ENCODE data around the gene ATP8B3.
A peak's percentile ranks its signal among the peaks of the same experiment; 100 is the strongest.
"Not testable (repeated sequence)": the region's sequence is repeated elsewhere in the genome, so short reads cannot be mapped to it uniquely, and the experiment has no call there.

Gene ATP8B3

DNA sequence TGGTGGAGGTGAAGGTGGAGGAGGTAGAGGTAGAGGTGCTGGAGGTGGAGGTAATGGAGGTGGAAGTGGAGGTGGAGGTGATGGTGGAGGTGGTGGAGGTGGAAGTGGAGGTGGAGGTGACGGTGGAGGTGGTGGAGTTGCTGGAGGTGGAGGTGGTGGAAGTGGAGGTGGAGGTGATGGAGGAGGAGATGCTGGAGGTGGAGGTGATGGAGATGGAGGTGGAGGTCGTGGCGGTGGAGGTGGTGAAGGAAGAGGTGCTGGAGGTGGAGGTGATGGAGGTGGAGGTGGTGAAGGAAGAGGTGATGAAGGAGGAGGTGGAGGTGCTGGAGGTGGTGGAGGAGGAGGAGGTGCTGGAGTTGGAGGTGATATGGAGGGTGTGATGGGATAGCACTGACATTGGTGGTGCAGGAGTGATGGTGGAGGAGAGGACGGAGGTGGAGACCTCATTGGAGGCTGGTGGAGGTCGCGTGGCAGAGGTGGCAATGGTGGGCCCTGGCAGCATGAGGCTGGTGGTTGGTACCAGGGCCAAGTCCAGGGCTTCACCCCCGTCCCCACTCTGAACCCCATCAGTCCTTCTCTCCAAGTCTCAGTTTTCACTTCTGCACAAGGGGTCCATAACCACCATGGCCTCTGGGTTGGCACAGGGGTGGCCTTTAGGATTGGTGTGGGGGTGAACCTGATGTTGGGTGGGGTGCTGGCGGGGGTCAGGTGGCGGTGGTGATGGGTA is 43.0 kb downstream of the ATP8B3 start:
- DNase-seq, result no peak

DNA sequence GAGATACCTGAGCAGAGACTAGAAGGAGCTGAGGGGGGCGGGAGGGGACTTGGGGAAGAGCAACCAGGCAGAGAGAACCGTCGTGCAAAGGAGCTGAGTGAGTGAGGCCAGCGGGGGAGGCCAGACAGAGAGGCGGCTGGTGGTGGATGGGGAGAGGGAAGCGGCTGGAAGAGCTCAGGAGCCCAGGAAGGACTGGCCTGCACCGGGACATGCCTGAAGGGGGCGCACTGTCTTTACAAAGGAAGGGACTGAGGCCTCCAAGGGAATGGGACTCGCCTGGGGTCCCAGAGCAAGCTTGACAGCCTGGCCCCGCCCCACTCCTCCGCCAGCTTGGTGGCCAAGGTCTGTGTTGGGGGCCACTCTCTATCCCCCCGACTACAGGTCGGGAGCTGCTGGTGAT is 43.8 kb downstream of the ATP8B3 start:
- no peak for DNase-seq

DNA sequence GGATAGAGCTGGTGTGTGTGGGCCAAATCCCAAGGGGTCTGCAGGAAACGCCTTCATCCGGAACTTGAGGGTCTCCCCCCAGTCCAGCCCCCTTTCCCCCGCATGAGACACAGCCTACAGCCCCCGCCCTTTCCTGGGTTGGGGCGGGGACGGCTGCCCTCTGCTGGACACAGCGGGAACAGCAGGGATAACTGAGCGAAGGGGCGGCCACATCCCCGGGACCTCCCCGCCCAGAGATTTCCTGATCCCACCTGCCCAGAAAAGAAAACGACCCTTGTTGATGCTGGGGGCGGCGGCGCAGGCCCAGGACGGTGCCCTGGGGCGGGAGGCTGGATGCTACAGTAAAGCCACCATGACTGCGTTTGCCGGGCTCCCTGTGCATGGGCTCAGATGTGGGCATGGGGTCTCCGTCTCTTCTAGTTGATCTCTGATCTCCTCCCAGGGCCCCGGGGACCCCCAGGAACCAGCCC is 44.6 kb downstream of the ATP8B3 start:
- DNase-seq, result peak; percentile 1

DNA sequence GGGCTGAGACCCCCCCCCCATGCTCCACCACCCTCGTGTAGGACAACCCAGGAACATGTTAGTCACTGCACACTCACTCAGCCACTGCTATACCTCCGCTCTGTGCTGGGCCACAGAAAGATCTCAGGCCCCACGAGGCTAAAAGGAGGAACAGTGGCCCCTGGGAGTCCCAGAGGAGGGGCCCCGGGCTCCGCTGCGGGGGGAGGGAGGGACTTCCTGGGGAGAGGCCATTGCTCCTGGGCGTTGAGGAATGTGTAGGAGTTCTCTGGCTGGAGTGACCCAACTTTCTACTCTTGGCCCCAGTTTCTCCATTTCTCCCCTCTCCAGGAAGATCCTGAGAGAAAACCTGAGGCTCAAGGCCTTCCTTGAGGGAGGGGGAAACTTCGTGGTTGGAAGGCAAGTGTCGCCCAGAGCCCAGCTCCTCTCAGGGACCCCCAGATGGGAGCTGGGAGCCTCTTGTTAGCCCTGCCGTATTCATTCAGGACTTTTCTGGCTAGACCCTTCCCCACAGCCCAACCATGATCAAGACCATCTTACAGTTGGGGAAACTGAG is 45.2 kb downstream of the ATP8B3 start:
- DNase-seq, result no peak

DNA sequence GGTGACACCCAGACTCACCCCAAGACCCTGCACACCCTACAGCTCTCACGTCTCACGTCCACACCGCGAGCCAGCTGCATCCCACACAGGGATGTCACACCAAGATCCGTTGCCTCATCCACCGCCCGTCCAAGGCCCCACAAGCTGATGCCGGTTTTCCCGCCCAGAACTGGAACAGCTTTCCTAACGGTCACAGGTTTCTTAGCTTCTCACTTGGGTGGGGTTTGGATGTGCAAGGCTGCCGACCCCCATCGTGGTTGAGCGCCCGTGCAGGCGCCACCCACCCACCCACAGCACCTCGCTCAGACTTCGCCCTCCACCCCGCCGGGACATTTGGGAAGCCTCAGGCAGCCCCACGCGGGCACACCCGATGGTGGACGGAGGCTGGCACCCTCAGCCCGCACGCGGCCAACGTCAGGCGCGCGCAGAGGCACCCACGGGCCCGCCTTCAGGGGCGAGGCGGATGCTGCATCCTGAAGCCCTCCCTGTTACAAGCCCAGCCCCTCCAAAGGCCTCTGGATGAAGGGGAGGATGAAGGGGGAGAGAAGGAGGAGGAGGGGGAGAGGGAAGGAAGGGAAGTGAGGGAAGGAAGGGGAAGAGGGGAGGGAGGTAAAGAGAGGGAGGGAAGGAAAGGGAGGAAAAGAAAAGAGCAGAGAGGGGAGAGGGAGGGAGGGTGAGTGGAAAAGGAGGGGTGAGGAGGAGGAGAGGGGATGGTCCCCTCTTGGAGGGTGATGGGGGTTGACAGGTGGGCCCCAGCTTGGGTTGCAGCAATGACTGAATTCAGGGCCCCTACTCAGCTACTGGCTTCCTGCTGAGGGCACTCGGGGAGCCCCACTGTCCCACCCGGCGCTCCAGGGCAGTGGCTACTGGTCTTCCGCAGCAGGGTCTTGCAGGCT is 45.9 kb downstream of the ATP8B3 start:
- DNase-seq, result no peak

DNA sequence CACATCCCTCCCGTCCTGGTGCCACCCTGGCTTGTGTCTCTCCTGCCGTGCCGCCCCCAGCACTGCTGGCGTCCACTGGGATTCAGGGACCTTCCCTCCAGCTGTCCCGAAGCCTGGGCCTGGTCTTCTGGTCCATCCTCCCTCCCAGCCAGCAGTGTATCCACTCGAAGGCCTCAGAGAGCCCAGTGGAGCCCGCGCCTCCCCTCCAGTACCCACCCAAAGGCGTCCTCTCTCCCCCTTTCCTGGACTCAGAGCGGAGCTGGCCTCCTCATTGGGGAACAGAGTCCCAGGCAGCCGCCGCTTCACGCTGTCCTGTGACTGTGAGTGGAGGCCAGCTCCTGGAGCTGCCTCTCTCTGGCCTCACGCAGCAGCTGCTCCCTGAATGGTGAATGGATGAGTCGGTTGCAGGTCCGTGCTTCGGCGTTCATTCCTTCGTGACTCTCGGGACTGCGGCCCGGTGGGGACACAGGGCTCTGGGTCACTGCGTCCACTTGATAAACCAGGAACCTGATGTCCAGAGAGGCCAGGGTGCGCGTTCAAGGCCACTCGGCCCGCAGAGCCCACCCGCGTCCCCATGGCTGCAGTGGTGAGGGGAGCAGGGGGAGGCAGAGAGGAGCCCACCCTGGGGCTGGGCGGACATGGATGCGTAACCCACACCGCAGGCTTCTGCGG is 46.7 kb downstream of the ATP8B3 start:
- DNase-seq, result no peak

DNA sequence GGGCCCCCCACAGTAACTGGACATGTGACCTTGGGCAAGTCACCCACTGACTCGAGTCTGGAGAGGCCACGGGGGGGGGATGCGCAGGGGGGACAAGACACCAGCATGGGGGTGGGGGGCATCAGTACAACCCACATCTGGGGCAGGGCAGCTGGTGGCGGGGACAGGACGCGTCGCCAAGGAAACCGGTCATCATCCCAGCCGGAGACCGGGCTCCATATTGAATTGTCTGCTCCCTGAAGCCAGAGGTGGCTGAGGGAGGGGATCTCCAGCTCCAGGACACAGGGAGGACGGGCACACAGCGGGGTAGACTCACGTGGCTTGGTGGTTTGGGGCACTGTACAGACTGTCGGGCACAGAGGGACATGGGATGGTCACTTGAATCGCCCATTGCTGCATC is 47.3 kb downstream of the ATP8B3 start:
- DNase-seq, result no peak

DNA sequence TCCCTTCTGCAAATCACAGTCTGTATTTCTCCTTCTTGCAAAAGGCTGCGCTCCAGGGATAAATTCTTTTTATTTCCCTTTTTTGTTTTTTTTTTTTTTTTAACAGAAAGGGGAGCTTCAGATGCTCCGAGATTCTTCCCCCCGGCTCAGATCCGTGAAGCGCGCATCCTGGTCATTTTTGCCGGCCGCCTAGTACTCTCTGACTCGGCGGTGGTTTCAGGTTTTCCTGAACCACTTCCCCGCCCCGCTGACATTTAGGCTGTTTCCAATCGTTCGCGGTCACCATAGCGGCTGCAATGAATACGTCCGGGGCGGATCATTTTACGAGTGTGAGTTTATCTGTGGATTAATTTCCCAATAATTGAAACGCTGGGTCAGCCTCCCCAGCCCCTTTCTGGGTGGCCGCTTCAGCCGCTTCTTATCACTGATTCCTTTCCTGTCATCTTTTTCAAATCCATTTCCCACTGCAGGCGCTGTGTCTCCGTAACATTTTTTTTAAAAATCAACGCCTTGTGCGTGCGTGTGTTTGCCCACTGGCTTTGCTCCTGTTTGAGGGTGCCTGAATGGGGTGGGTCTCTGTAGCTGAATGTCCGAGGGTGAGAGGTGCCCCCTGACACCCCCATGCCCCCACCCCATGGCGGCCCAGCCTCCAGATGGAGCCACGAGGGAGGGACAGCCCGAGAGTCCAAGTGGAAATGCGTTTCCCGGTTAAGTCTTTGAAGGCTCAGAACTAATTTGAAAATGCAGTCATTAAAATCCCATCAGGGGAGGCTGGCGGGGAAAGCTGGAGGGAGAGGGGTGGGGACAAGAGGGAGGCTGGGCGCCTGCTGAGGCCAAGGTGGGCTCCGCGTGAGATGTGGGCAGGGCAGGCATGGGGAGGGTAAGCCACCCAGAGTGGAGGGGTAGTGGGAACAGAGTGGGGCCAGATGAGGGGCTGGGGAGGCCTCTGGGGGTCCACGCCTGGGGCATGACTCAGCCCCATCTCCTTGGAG is 48.1 kb downstream of the ATP8B3 start:
- DNase-seq, result no peak

DNA sequence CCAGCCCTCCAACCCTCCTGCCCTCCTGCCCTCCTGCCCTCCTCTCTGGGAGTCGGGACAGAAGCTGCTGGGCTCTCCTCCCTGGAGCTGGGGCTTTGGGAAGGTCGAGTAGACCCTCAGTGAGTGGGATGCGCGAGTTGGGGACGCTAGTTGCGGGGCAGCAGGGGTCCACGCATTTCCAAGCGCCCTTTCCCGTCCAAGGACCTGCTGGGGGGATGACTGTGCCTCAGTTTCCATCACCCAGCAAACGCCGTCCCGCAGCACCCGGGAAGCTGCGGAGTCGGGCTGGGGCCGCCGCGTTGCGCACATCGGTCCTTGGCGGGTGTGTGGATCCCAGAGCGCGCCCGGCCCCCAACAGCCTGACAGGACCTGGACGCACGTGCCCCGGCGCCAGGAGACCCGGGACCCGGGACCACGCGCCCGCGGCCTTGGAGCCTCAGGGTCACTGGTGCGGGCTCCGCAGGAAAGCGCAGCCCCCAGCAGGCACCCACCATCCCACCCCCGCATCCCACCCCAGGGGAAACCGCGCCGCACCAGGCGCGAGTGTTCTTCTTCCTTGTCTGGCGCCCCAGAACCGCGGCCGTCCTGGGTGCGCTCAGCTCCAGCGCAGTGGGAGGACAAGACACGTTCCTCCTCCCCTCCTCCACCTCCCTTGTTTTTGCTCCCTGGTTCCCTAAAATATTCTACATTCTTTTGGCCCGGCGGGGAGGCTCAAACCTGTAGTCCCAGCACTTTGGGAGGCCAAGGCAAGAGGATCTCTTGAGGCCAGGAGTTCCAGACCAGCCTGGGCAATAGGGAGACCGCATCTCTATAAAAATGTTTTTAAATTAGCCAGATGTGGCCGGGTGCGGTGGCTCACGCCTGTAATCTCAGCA is 49.6 kb downstream of the ATP8B3 start:
- DNase-seq, result no peak

DNA sequence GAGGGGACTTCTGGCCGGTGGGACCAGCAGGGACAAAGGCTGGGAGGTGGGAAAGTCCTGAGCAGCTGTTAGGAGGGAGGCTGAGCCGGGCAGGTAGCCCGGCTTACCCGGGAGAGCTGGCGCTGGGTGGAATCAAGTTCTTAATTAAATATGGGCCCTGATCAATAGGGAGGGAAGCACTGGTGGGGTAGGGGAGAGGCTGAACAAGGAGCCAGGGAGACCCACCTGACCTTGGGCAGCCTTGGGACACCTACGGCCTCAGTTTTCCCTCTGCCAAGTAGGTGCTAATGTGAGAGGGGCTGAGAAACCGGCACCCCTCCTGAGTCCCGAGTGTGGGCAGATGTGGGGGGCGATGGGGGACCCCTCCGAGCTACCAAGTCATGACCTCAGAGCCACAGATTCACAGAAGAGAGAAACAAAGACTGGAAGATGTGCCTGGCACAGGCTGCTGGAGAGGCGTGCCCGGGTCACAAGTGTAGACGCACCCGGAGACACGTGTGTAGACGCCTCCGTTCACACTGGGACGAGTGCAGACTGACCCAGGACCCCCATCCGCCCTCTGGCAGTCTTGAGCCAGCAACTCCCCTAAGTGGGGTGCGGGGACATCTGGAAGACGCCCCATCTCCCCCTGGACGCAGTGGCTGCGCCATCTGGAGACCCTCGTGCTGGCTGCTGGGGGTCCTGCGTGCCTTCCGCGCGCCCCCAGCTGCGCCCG is 50.4 kb downstream of the ATP8B3 start:
- DNase-seq, result no peak

DNA sequence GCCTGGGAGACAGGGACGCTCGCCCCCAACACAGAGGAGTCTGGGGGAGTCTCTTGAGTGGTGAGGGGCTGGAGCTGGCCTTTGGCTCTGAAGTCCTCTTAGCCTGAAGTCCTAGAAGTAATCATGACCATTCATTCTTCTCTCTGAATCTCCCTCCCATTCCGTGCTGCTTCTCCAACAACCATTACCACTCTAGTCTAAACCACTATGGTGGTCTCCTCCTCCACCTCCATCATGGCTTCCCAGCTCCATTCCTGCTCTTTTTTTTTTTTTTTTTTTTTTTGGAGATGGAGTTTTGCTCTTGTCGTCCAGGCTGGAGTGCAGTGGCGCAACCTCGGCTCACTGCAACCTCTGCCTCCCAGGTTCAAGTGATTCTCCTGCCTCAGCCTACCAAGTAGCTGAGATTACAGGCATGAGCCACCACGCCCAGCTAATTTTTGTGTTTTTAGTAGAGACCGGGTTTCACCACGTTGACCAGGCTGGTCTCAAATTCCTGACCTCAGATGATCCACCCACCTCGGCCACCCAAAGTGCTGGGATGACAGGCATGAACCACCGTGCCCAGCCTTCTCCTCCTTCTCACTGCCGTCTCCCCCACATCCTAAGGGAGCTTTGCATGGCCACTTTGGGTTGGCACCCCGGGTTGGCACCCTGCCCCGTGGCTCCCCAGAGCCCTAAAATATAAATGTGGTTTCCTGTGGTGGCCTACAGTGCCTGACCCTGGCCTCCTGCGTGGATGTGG is 51.1 kb downstream of the ATP8B3 start:
- not testable (repeated sequence) for DNase-seq

DNA sequence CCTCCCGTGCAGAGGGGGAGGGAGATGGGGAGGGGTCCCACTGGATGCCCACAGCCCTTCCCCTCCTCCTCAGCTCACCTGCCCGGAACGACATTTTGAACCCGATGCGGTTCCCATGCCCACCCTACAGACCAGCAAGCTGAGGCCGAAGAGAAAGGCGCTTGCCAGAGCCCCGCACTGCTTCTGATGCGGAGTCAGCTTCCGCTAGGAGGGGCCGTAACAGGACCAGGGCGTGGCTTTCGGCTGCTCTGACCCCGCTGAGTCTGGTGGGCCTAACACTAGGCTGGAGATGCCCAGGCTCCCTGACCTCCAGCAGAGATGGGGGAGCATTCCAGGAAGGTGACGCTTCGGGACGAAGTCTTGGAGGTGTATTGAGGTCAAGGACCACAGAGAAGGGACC is 52.1 kb downstream of the ATP8B3 start:
- no peak for DNase-seq

DNA sequence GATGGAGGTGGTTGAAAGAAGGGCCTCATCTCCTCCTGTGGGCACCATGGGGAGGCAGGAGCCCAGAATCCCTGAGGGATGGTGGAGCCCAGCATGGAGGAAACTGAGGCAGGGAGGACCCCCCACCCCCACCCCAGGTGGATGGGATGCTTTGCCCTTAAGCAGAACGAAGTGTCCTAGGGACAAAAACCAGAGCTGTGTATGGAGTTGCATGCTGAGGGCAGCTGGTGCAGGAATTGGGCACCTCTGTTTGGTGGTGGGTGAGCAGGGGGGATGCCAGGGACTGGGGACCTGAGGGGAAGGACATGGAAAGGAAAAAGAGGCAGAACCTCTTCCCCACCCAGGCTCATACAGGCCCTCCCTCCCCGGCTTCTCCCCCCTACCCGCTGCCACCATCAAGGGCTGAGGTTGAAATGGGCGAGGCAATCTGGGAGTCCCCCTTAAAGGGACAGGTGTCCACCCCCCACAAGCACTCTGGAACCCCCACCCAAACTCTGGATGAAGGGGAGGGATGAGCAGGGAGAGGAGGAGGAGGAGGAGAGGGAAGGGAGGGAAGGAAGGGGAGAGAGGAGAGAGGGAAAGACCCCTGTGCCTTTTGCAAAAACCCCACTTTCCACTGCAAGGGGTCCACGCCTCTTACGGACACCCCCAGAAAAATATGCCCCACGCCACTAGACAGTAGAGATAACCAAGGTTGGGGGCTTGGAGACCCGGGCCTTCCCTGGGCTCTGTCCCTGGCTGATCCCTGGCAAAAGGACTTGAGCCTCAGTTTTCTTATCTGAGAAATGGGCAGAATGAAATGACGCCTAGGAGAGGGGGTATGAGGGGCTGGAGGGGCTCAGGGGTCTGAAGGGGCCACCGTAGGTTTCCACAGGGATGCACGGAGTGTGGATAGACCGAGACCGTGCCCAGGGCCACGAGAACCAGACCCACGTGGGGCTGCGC is 52.8 kb downstream of the ATP8B3 start:
- no peak for DNase-seq

DNA sequence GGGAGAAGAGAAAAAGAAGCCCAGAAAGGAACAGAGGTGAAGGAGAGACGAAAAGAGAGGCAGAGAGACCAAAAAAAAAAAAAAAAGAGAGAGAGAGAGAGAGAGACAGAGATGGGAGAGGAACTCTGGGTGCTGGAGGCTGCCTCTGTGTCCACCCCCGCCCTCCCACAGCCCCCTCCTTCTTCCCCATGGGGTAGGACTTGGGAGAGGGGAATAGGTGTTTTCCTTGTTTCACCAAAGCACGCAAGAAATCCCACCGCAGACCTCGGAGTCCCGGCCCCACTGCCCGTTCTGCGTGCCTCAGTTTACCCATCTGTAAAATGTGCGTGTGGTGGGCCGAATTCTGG is 53.9 kb downstream of the ATP8B3 start:
- DNase-seq, result no peak

DNA sequence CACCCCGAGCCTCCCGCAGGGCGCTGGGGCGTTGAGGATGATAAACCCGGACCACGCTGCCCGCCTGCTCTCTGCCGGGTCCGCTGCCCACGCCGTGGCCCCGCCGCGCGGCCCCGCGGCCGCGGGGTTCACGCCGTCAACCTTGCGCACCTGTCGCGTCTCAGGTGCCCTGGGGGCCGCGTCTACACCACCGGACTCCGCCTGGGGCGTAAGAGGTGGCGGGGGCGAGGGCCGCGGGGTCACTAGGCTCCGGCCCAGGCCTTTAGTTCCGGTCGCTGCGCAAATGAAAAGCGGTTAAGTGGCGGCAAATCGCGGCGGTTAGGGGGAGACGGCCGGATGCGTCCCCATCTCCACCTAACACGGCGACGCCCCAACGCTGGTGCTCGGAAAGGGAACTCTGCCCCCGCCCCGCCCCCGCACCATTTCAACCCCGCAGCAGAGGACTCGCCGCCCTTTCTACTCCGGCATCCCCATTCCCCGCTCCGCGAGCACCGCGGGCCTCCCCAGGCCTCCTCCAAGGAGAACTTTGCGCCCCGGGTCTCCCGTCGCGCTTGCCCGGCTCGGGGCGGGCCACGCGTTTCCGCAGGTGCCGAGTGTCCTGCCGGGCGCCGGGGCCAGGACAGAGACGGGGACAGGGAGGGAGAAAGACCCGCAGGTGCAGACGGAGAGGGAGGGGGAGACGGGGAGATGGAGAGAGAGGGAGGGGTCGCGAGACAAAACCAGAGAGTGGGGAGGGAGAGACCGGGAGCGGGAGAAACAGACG is 54.4 kb downstream of the ATP8B3 start:
- DNase-seq, result no peak

DNA sequence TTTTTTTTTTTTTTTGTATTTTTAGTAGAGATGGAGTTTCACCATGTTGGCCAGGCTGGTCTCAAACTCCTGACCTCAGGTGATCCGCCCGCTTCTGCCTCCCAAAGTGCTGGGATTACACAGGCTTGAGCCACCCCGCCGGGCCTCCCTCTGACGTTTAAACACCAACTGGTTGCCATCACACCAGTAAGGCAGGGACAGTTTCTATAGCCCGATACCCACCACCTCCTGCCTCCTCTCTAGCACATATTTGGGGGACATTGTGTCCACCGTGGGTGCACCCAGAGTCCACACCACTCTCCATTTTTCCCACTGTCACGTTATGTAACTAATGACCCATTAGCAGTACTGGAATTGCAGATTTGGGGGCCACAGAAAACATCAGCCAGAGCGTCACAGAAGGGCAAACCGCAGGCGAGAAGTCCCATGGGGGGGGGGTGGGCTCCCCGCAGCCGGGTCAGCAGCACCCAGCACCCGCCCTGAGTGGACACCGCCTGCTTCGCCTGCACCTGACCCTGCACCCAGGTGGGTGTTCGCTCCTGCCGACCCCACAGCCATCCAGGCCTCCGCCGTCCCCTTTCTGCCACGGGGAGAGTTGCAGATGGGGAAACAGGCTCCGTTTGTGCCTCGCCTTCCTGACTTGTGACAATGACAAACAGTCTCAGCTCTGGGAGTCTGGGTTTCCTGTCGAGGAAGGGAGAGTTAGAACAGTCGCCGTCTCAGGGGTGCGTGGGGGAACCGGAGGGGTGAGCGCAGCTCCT is 55.2 kb downstream of the ATP8B3 start:
- no peak for DNase-seq

DNA sequence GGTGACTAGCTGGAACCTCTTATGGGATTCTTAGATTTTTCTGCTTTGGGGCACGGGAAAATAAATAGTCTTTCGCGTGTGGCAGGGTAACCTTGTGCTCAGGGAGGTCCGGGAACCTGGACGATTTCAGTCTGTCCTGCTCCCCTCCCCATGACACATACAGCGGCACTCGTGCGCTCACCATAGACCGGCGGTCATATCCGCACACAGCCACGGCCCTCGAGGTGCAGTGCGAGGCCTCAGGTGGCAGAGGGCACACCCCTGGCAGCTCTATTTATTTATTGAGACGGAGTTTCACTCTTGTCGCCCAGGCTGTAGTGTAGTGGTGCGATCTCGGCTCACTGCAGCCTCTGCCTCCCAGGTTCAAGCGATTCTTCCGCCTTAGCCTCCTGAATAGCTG is 55.8 kb downstream of the ATP8B3 start:
- no peak for DNase-seq
